IMR-90 (cell line): Measurements from ENCODE around the gene METTL23. TPM values are rescaled to one million over a fixed set of nuclear protein-coding genes. Genes with fewer than 3 reads are reported as not detected.

Source experiments
- ATAC-seq: fragments of 200-7000 bp; cut with Tn5 transposase; 2 replicates; pipeline ENCODE4 v1.9.1; 2020; ENCODE audit warnings: low read depth, mild to moderate bottlenecking, moderate library complexity
- BruUV-seq: library from RNA; stranded (reverse); fragments of 400-500 nt; replicated peaks from 2 replicates; lab custom pipeline; 2021; lab: Mats Ljungman, UMichigan
- CTCF ChIA-PET: fragments of 300-600 bp; formaldehyde crosslinking; extraction: SDS; loops from one replicate; lab custom pipeline; 2021; ENCODE audit warnings: antibody characterized with exemption; lab: Yijun Ruan, JAX
- POLR2A ChIA-PET: fragments of 300-600 bp; sonication (Branson Sonifier 250); formaldehyde crosslinking; loops from one replicate; lab custom pipeline; 2022; ENCODE audit warnings: antibody characterized with exemption; ENCODE audit not compliant: unreplicated experiment; lab: Charles Lee
- DNase-seq: peaks from one replicate; pipeline ENCODE4 v3.0.0; 2013
- H2AFZ ChIP-seq: replicated peaks from 2 replicates; pipeline ENCODE3; 2013; ENCODE audit warnings: low read length, mild to moderate bottlenecking; ENCODE audit not compliant: poor library complexity
- H2AK5ac ChIP-seq: 2 replicates; pipeline ENCODE4 v1.6.1; 2013; ENCODE audit warnings: low read depth, low read length, inconsistent platforms
- H2AK9ac ChIP-seq: replicated peaks from 2 replicates; pipeline ENCODE3; 2013; ENCODE audit warnings: mild to moderate bottlenecking, low read depth, low read length, moderate library complexity; ENCODE audit not compliant: poor library complexity
- H2BK120ac ChIP-seq: 2 replicates; pipeline ENCODE4 v1.6.1; 2013; ENCODE audit warnings: low read depth, low read length, inconsistent platforms
- H2BK15ac ChIP-seq: 3 replicates; pipeline ENCODE4 v1.6.1; 2013; ENCODE audit warnings: low read depth, low read length, inconsistent platforms
- H2BK20ac ChIP-seq: 2 replicates; pipeline ENCODE4 v1.6.1; 2013; ENCODE audit warnings: low read depth, mild to moderate bottlenecking, inconsistent platforms, low read length, moderate library complexity
- H2BK5ac ChIP-seq: 2 replicates; pipeline ENCODE4 v1.6.1; 2013; ENCODE audit warnings: mild to moderate bottlenecking, low read depth, low read length, inconsistent platforms; ENCODE audit not compliant: poor library complexity, severe bottlenecking
- H3K14ac ChIP-seq: replicated peaks from 2 replicates; pipeline ENCODE4 v1.6.1; 2013; ENCODE audit warnings: low read depth, low read length, inconsistent platforms
- H3K18ac ChIP-seq: 2 replicates; pipeline ENCODE4 v1.6.1; 2013; ENCODE audit warnings: low read depth, low read length, control low read depth
- H3K23ac ChIP-seq: 2 replicates; pipeline ENCODE4 v1.6.1; 2013; ENCODE audit warnings: low read depth, low read length, inconsistent platforms
- H3K27ac ChIP-seq: 2 replicates; pipeline ENCODE4 v1.5.1; 2013; ENCODE audit warnings: mild to moderate bottlenecking, control low read depth, low read length; ENCODE audit not compliant: insufficient read depth
- H3K27me3 ChIP-seq: 2 replicates; pipeline ENCODE4 v1.6.1; 2013; ENCODE audit warnings: low read length; ENCODE audit not compliant: control insufficient read depth, insufficient read depth
- H3K36me3 ChIP-seq: 2 replicates; pipeline ENCODE4 v1.6.1; 2013; ENCODE audit warnings: low read length, mixed read lengths; ENCODE audit not compliant: control insufficient read depth, insufficient read depth
- H3K4ac ChIP-seq: 2 replicates; pipeline ENCODE4 v1.6.1; 2013; ENCODE audit warnings: low read depth, low read length, inconsistent platforms
- H3K4me1 ChIP-seq: 2 replicates; pipeline ENCODE4 v1.6.1; 2013; ENCODE audit warnings: low read length, mixed read lengths; ENCODE audit not compliant: control insufficient read depth, insufficient read depth
- H3K4me2 ChIP-seq: 2 replicates; pipeline ENCODE4 v1.6.1; 2013; ENCODE audit warnings: low read depth, mild to moderate bottlenecking, control low read depth, low read length, moderate library complexity
- H3K4me3 ChIP-seq: 2 replicates; pipeline ENCODE4 v1.5.1; 2013; ENCODE audit warnings: low read depth, mild to moderate bottlenecking, control low read depth, low read length, moderate library complexity; ENCODE audit not compliant: insufficient read depth
- H3K56ac ChIP-seq: 2 replicates; pipeline ENCODE4 v1.6.1; 2013; ENCODE audit warnings: low read length, inconsistent platforms; ENCODE audit not compliant: insufficient read depth; ENCODE audit errors: extremely low read depth
- H3K79me1 ChIP-seq, 2 experiments: 2 replicates each; pipeline ENCODE4 v1.6.1; 2013; ENCODE audit warnings: low read length in 2 of 2, inconsistent platforms in 1 of 2, low read depth in 1 of 2
- H3K9ac ChIP-seq: 2 replicates; pipeline ENCODE4 v1.6.1; 2013; ENCODE audit warnings: low read depth, low read length, control low read depth
- H3K9me1 ChIP-seq: 2 replicates; pipeline ENCODE4 v1.6.1; 2013; ENCODE audit warnings: low read length, inconsistent platforms; ENCODE audit not compliant: insufficient read depth
- H3K9me3 ChIP-seq: 2 replicates; pipeline ENCODE4 v1.6.1; 2013; ENCODE audit warnings: low read length; ENCODE audit not compliant: control insufficient read depth, insufficient read depth
- H4K20me1 ChIP-seq: 2 replicates; pipeline ENCODE4 v1.6.1; 2013; ENCODE audit warnings: low read length, inconsistent platforms; ENCODE audit not compliant: insufficient read depth
- H4K5ac ChIP-seq: 2 replicates; pipeline ENCODE4 v1.6.1; 2013; ENCODE audit warnings: mild to moderate bottlenecking, low read depth, low read length, control low read depth
- H4K8ac ChIP-seq, 2 experiments: 2 replicates each; pipeline ENCODE4 v1.6.1; 2013; ENCODE audit warnings: low read depth in 2 of 2, low read length in 2 of 2, control low read depth in 1 of 2, inconsistent platforms in 1 of 2
- H4K91ac ChIP-seq: 2 replicates; pipeline ENCODE4 v1.6.1; 2013; ENCODE audit warnings: low read depth, low read length, inconsistent platforms; ENCODE audit not compliant: insufficient read depth
- MXI1 ChIP-seq: IDR thresholded peaks from 2 replicates; pipeline ENCODE4 v1.6.1; 2012; ENCODE audit warnings: low read depth, mild to moderate bottlenecking, low read length, moderate library complexity, borderline replicate concordance
- WGBS, 2 experiments: methylation state at CpG; one replicate each; pipeline versions ENCODE4 v1.1.5 to v1.1.7; 2013; ENCODE audit warnings: missing lambda C conversion rate in 2 of 2; ENCODE audit not compliant: insufficient read length in 1 of 2; ENCODE audit errors: extremely low coverage in 2 of 2; 5-methylcytosine and 5-hydroxymethylcytosine counted together
- dilution Hi-C: fragments of 300-500 bp; cut with HindIII; formaldehyde crosslinking; loops from one replicate; pipeline ENCODE4 v1.14.3; 2018; ENCODE audit warnings: low sequenced_read_pairs; ENCODE audit not compliant: unreplicated experiment
- in situ Hi-C: fragments of 300-500 bp; cut with MboI; formaldehyde crosslinking; loops from 3 replicates; pipeline ENCODE4 v1.14.3; 2019; ENCODE audit warnings: low sequenced_read_pairs, inconsistent platforms, mixed read lengths
- intact Hi-C: fragments of 100-400 bp; cut with micrococcal nuclease; formaldehyde crosslinking; loops from 2 replicates; pipeline ENCODE4 v1.10.0; 2022
- polyA plus RNA-seq, 3 experiments: library from polyadenylated mRNA; depleted of rRNA; stranded (reverse); fragments of >200 nt; gene quantifications; 2 replicates each; pipeline ENCODE4 v1.2.3, GENCODE V29; 2012; ENCODE audit warnings: low replicate concordance in 1 of 3
- total RNA-seq: library from RNA; depleted of rRNA; stranded (reverse); fragments of >200 nt; gene quantifications from 2 replicates; pipeline ENCODE4 v1.2.3, GENCODE V29; 2012
- TF ChIP-seq, protein P1 (sequence below): conservative IDR thresholded peaks from 2 replicates; pipeline ENCODE4 v1.5.1; 2012; ENCODE audit warnings: mild to moderate bottlenecking, low read depth, low read length, improper control_type of control experiment

The METTL23 gene
- total and polyA plus RNA-seq, 2 of the 4 experiments (the other 2 are of a cell fraction): 18.8 to 32.1 TPM

DNA sequence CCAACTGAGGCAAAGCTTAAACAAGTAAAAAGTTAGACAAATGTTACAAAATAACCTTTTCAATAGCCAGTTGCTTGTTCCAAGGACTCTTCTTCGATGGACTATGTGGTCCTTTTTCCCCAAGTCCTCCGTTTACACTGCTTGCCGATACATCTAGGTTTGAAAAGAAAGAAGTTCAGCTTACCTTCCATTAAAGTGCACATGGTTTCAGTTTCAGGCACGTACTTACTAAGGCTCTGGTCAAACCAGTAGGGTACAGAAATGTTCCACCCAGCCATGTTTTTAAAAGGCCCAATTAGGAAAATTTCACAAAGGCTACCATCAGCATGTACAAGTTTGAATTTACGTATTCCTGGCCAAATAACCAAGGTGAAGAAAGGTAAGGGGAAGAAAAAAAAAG, 8.4 kb downstream of the METTL23 start:
- H3K4me1 ChIP-seq: peaks cover 2% of the 10 kb centered on the region; the same call in 1 of the 2 replicates
- TF ChIP-seq, protein P1, sequence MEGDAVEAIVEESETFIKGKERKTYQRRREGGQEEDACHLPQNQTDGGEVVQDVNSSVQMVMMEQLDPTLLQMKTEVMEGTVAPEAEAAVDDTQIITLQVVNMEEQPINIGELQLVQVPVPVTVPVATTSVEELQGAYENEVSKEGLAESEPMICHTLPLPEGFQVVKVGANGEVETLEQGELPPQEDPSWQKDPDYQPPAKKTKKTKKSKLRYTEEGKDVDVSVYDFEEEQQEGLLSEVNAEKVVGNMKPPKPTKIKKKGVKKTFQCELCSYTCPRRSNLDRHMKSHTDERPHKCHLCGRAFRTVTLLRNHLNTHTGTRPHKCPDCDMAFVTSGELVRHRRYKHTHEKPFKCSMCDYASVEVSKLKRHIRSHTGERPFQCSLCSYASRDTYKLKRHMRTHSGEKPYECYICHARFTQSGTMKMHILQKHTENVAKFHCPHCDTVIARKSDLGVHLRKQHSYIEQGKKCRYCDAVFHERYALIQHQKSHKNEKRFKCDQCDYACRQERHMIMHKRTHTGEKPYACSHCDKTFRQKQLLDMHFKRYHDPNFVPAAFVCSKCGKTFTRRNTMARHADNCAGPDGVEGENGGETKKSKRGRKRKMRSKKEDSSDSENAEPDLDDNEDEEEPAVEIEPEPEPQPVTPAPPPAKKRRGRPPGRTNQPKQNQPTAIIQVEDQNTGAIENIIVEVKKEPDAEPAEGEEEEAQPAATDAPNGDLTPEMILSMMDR: no peak
- TF ChIP-seq MXI1: peak; percentile 62; the same call in 1 of the 2 replicates
- H3K14ac ChIP-seq: 0 out of 2 replicates have a peak overlapping the region, but pooled peaks have one; percentile 14
- CTCF ChIA-PET: interaction anchor here (0.6 to 0.7 kb wide), 3 partner anchors 47 to 553 kb away, joined by 3 to 5 read pairs (median 4); no protein-coding TSS in a partner anchor
- intact Hi-C loops: loop anchor here (1.0 to 5.0 kb wide), 2 partner anchors 8 to 322 kb away; no protein-coding TSS in a partner anchor
- peak overlapping the region; percentile 63 for H2BK5ac ChIP-seq
- no peaks in the 10 kb centered on the region for H3K9me3 ChIP-seq
- no peaks in the 10 kb centered on the region for H3K9me1 ChIP-seq
- H2BK15ac ChIP-seq: no peak overlapping the region
- H3K79me1 ChIP-seq: peaks cover 18 to 29% of the 10 kb centered on the region in 2 experiments
- no peak overlapping the region for H2AK9ac ChIP-seq
- H3K18ac ChIP-seq: no peak overlapping the region
- H3K27ac ChIP-seq: no peak overlapping the region
- H3K9ac ChIP-seq: peak overlapping the region; percentile 83; the same call in 1 of the 2 replicates
- ATAC-seq (no peak), DNase-seq (peak; percentile 53)
- peaks cover 42% of the 10 kb centered on the region for H4K20me1 ChIP-seq
- H3K36me3 ChIP-seq: peaks cover 26% of the 10 kb centered on the region
- no TSS peak for BruUV-seq
- 0 out of 4 replicates have a peak overlapping the region, but pooled peaks of 1 of the 2 experiments have one; percentile 29 for H4K8ac ChIP-seq
- H3K56ac ChIP-seq: no peak overlapping the region
- no peaks in the 10 kb centered on the region for H3K27me3 ChIP-seq
- H3K4me3 ChIP-seq: peak overlapping the region; percentile 89
- in situ Hi-C loops: no loop called here
- H3K23ac ChIP-seq: peak overlapping the region; percentile 52
- dilution Hi-C loops: no loop called here
- H2BK20ac ChIP-seq: no peak overlapping the region
- no peak overlapping the region for H2BK120ac ChIP-seq
- peak overlapping the region; percentile 63 for H3K4me2 ChIP-seq
- WGBS, 2 experiments: no CpG with 5 or more reads among the region's 5 CpGs
- POLR2A ChIA-PET: no interaction called here
- no peak overlapping the region for H4K91ac ChIP-seq
- no peak overlapping the region for H2AK5ac ChIP-seq
- H3K4ac ChIP-seq: peak overlapping the region; percentile 3; the same call in 1 of the 2 replicates
- no peak overlapping the region for H2AFZ ChIP-seq
- H4K5ac ChIP-seq: peak overlapping the region; percentile 25; the same call in 1 of the 2 replicates
